Fibroblast of peridontal ligament (primary cell): ENCODE data around the gene SPINK8.
"Not testable (repeated sequence)": the region's sequence is repeated elsewhere in the genome, so short reads cannot be mapped to it uniquely, and the experiment has no call there.

Experiments
- DNase-seq: peaks from one replicate; pipeline ENCODE4 v3.0.0-alpha.2; 2010; ENCODE audit errors: extremely low read depth

The SPINK8 gene

GRCh38 chr3:48333346-48334245 lies at the start of gene SPINK8:
TSS of gene SPINK8 (minus strand) at chr3:48333661. CDS start at chr3:48328341, 5,320 bp downstream.
- not testable (repeated sequence) for DNase-seq

GRCh38 chr3:48372862-48373435 lies 39.5 kb upstream of the SPINK8 start:
- DNase-seq, result no peak

GRCh38 chr3:48372377-48372770 lies 38.9 kb upstream of the SPINK8 start:
- no peak for DNase-seq

GRCh38 chr3:48371651-48372376 lies 38.4 kb upstream of the SPINK8 start, which contains the start of gene FBXW12:
TSS of gene FBXW12 (plus strand) at chr3:48372219. CDS start at chr3:48372768, 549 bp downstream.
- no peak for DNase-seq

GRCh38 chr3:48370333-48370713 lies 36.9 kb upstream of the SPINK8 start:
- no peak for DNase-seq

GRCh38 chr3:48369693-48370332 lies 36.4 kb upstream of the SPINK8 start:
- no peak for DNase-seq

GRCh38 chr3:48367201-48367600 lies 33.7 kb upstream of the SPINK8 start:
- no peak for DNase-seq

GRCh38 chr3:48364840-48365239 lies 31.4 kb upstream of the SPINK8 start:
- DNase-seq, result no peak

- DNase-seq, result no peak
Measured at GRCh38 chr3:48361928-48362327, 28.5 kb upstream of the SPINK8 start.

GRCh38 chr3:48356419-48356818 lies 23.0 kb upstream of the SPINK8 start:
- DNase-seq, result no peak

GRCh38 chr3:48353987-48354386 lies 20.5 kb upstream of the SPINK8 start:
- DNase-seq, result no peak

- DNase-seq, result no peak
Measured at GRCh38 chr3:48352546-48352945, 19.1 kb upstream of the SPINK8 start.

- no peak for DNase-seq
Measured at GRCh38 chr3:48347500-48347899, 14.0 kb upstream of the SPINK8 start.

GRCh38 chr3:48345946-48346572 lies 12.6 kb upstream of the SPINK8 start:
- DNase-seq, result no peak

- no peak for DNase-seq
Measured at GRCh38 chr3:48344867-48345507, 11.5 kb upstream of the SPINK8 start.

- DNase-seq, result no peak
Measured at GRCh38 chr3:48343432-48343831, 10.0 kb upstream of the SPINK8 start.

GRCh38 chr3:48338635-48339034 lies 5.2 kb upstream of the SPINK8 start:
- DNase-seq, result no peak

- DNase-seq, result peak; percentile 16
Measured at GRCh38 chr3:48337536-48337935, 4.1 kb upstream of the SPINK8 start.

GRCh38 chr3:48335286-48335685 lies 1.8 kb upstream of the SPINK8 start:
- DNase-seq, result not testable (repeated sequence)

- no peak for DNase-seq
Measured at GRCh38 chr3:48334605-48335004, 1.1 kb upstream of the SPINK8 start.
